ENCODE data around the gene DNAJC30. TPM values are rescaled to one million over a fixed set of nuclear protein-coding genes. Genes with fewer than 3 reads are reported as not detected.

The DNAJC30 gene
- total and polyA plus RNA-seq, 2 of the 8 experiments (the other 6 are each of a cell fraction or from before 2014, with no cell fraction given), result 6.1 to 6.3 TPM

DNA sequence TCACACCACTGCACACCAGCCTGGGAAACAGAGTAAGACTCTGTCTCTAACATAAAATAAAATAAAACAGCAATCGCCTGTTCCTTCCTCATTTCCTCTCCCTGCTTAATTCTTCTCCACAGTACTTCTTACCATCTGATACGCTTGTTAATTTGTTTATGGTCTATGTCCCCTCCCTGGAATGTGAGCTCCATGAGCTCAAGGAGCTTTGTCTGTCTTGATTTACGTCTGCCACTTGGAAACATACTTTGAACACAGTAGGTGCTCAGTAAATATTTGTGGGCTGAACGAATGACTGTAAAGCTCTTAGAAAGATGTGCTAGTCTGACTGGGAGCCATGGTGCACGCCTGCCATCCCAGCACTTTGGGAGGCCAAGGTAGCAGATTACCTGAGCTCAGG lies 45.3 kb upstream of the DNAJC30 start:
- Histone ChIP-seq H2BK12ac (ENCODE audit: low read depth, low read length) (no peak overlapping the region), H3K27me3 (replicated peaks in 1 of 4; ENCODE audit: control insufficient read depth in 3 of 4, extremely low read depth in 1 of 4, insufficient read depth in 3 of 4, low read length in 3 of 4) (no peaks in the 10 kb centered on the region), H4K91ac (replicated peaks; ENCODE audit: insufficient read length, low read length) (no peak overlapping the region), H4K8ac (ENCODE audit: extremely low read depth, insufficient read depth, low read length) (no peak overlapping the region), H3K79me1 (ENCODE audit: low read depth, low read length) (no peaks in the 10 kb centered on the region), H3K27ac (ENCODE audit: low read depth, low read length) (no peak overlapping the region), H2AFZ (ENCODE audit: low read length) (no peak overlapping the region), H3K56ac (replicated peaks; ENCODE audit: insufficient read length, low read depth, low read length) (no peak overlapping the region), H4K20me1 (replicated peaks in 1 of 2; ENCODE audit: control insufficient read depth in 1 of 2, insufficient read depth in 2 of 2, low read length in 2 of 2) (peaks cover 0 to 3% of the 10 kb centered on the region in 2 experiments), H2BK120ac (replicated peaks; ENCODE audit: low read depth, low read length) (no peak overlapping the region), H3K79me2 (ENCODE audit: control insufficient read depth in 1 of 2, insufficient read depth in 2 of 2, low read length in 2 of 2) (no peaks in the 10 kb centered on the region), H3K23me2 (ENCODE audit: low read depth, low read length) (peaks cover 3% of the 10 kb centered on the region; the same call in 1 of the 2 replicates), H3K9ac (replicated peaks in 1 of 4; ENCODE audit: extremely low read depth in 1 of 4, low read depth in 3 of 4, low read length in 3 of 4) (no peak overlapping the region), H3K4me3 (ENCODE audit: extremely low read depth in 1 of 4, insufficient read depth in 2 of 4, low read depth in 3 of 4, low read length in 4 of 4) (no peak overlapping the region), H3K36me3 (ENCODE audit: control insufficient read depth in 2 of 4, insufficient read depth in 4 of 4, low read length in 3 of 4) (no peaks in the 10 kb centered on the region), H3K18ac (ENCODE audit: extremely low read depth, low read length) (no peak overlapping the region), H2BK5ac (ENCODE audit: low read depth, low read length) (no peak overlapping the region), H3K4ac (replicated peaks; ENCODE audit: insufficient read length, low read depth, low read length) (no peak overlapping the region), H3K23ac (ENCODE audit: insufficient read length) (no peak overlapping the region), H3K9me3 (ENCODE audit: insufficient read depth in 2 of 2, low read depth in 1 of 2, low read length in 1 of 2) (no peaks in the 10 kb centered on the region), H3K4me2 (ENCODE audit: insufficient read depth in 1 of 2, low read depth in 2 of 2, low read length in 2 of 2) (no peak overlapping the region), H3K14ac (ENCODE audit: insufficient read length) (no peak overlapping the region), H3K4me1 (replicated peaks in 1 of 4; ENCODE audit: control insufficient read depth in 3 of 4, insufficient read depth in 4 of 4, low read length in 3 of 4) (no peaks in the 10 kb centered on the region), H2BK20ac (ENCODE audit: low read length) (no peak overlapping the region), H4K5ac (ENCODE audit: insufficient read length, low read depth, low read length) (no peak overlapping the region), H2BK15ac (ENCODE audit: low read length) (no peak overlapping the region), H2AK5ac (ENCODE audit: low read depth, low read length) (no peak overlapping the region)
- ChIA-PET POLR2A (ENCODE audit: partially characterized antibody) (interaction anchor here (0.9 to 1.4 kb wide), 4 partner anchors 9 to 121 kb away, joined by 3 to 5 read pairs (median 4); partner anchors contain the start of gene STX1A), CTCF (ENCODE audit: partially characterized antibody) (interaction anchor here (0.5 to 2.1 kb wide), 14 partner anchors 9 to 206 kb away, joined by 3 to 16 read pairs (median 4); no protein-coding TSS in a partner anchor)
- FAIRE-seq, result no peak
- DNase-seq (ENCODE audit: low read depth in 1 of 2, low spot score in 2 of 2), result no peak
- TF ChIP-seq MAFK (IDR thresholded peaks at IDR 0.05; ENCODE audit: low read depth, low read length), result no peak
- 76% methylated on average over 5 of the region's 5 CpGs; no CpG with 5 or more reads in 1 of the 2 experiments for WGBS, 2 experiments (ENCODE audit: extremely low coverage in 1 of 2, insufficient coverage in 1 of 2, insufficient read length in 1 of 2, insufficient replicate concordance in 2 of 2, low coverage in 1 of 2, low lambda C conversion rate in 2 of 2, missing lambda C conversion rate in 1 of 2)
